GM23248 (cell line): ENCODE data around the gene TNFRSF21.

Experiments used
- EZH2 ChIP-seq: fragments of 200-600 bp; sonication (generic); IDR thresholded peaks from 2 replicates; pipeline ENCODE4 v1.6.1; 2018; ENCODE audit warnings: antibody characterized with exemption, mild to moderate bottlenecking; ENCODE audit not compliant: insufficient read depth, poor library complexity, severe bottlenecking
- EZH2phosphoT487 ChIP-seq: fragments of 200-600 bp; sonication (generic); IDR thresholded peaks from 2 replicates; pipeline ENCODE4 v1.6.1; 2018; ENCODE audit warnings: antibody characterized with exemption, moderate library complexity, mild to moderate bottlenecking, low read depth; ENCODE audit not compliant: insufficient read depth

- TF ChIP-seq EZH2 (no peak), EZH2phosphoT487 (no peak)
Measured at GRCh38 chr6:47209632-47210031, 100.1 kb downstream of the TNFRSF21 start.
